Measurements from ENCODE around the gene PPME1. TPM values are rescaled to one million over a fixed set of nuclear protein-coding genes. Genes with fewer than 3 reads are reported as not detected.

Gene PPME1
- total RNA-seq, 1 donor from 2014 or later, result 55.7 TPM

GRCh38 chr11:74288911-74289310 is 117.8 kb downstream of the PPME1 start:
- Histone ChIP-seq H2AFZ (replicated peaks) (no peak overlapping the region), H3F3A (ENCODE audit: low read depth) (no peaks in the 10 kb centered on the region), H3K4me3 (no peak overlapping the region), H3K79me2 (ENCODE audit: low read depth) (no peaks in the 10 kb centered on the region), H3K27me3 (no peaks in the 10 kb centered on the region), H3K36me3 (no peaks in the 10 kb centered on the region), H3K27ac (no peak overlapping the region), H3K4me2 (no peak overlapping the region), H3K9me3 (ENCODE audit: low read depth) (no peaks in the 10 kb centered on the region), H4K20me1 (ENCODE audit: low read depth) (no peaks in the 10 kb centered on the region), H3K9ac (no peak overlapping the region), H3K4me1 (no peaks in the 10 kb centered on the region)
- TF ChIP-seq CTCF (IDR thresholded peaks at IDR 0.05) (no peak), EZH2phosphoT487 (IDR thresholded peaks at IDR 0.05) (no peak), EZH2 (IDR thresholded peaks at IDR 0.05) (no peak)
- H3K27ac Mint-ChIP-seq, result no peak overlapping the region
- no peaks in the 10 kb centered on the region for H3K27me3 Mint-ChIP-seq (ENCODE audit: insufficient read depth, low read depth)
- H3K9me3 Mint-ChIP-seq, result no peaks in the 10 kb centered on the region
- H3K4me3 Mint-ChIP-seq, result no peak overlapping the region
- DNase-seq (ENCODE audit: low spot score), result no peak
- H3K36me3 Mint-ChIP-seq, result no peaks in the 10 kb centered on the region
- no peaks in the 10 kb centered on the region for H3K4me1 Mint-ChIP-seq

- H3K4me2 ChIP-seq, result no peak overlapping the region
- Mint-ChIP-seq H3K27me3 (ENCODE audit: insufficient read depth, low read depth) (peaks cover 3% of the 10 kb centered on the region), H3K27ac (no peak overlapping the region), H3K4me3 (no peak overlapping the region), H3K4me1 (no peaks in the 10 kb centered on the region), H3K36me3 (no peaks in the 10 kb centered on the region), H3K9me3 (no peaks in the 10 kb centered on the region)
- no peaks in the 10 kb centered on the region for H3K27me3 ChIP-seq
- H3K4me1 ChIP-seq, result no peaks in the 10 kb centered on the region
- no peak overlapping the region for H2AFZ ChIP-seq (replicated peaks)
- TF ChIP-seq CTCF (IDR thresholded peaks at IDR 0.05), result no peak
- no peak for TF ChIP-seq EZH2 (IDR thresholded peaks at IDR 0.05)
- no peak for TF ChIP-seq EZH2phosphoT487 (IDR thresholded peaks at IDR 0.05)
- H3K36me3 ChIP-seq, result no peaks in the 10 kb centered on the region
- no peak overlapping the region for H3K9ac ChIP-seq
- H3K9me3 ChIP-seq (ENCODE audit: low read depth), result no peaks in the 10 kb centered on the region
- no peak overlapping the region for H3K4me3 ChIP-seq
- no peaks in the 10 kb centered on the region for H4K20me1 ChIP-seq (ENCODE audit: low read depth)
- no peaks in the 10 kb centered on the region for H3K79me2 ChIP-seq (ENCODE audit: low read depth)
- DNase-seq (ENCODE audit: low spot score), result no peak
- no peak overlapping the region for H3K27ac ChIP-seq
- no peaks in the 10 kb centered on the region for H3F3A ChIP-seq (ENCODE audit: low read depth)
These were observed 126.4 kb downstream of the PPME1 start for GRCh38 chr11:74297484-74297883.

- Mint-ChIP-seq H3K27ac (no peak overlapping the region), H3K27me3 (ENCODE audit: insufficient read depth, low read depth) (peaks cover 3% of the 10 kb centered on the region), H3K36me3 (no peaks in the 10 kb centered on the region), H3K4me1 (no peaks in the 10 kb centered on the region), H3K9me3 (no peaks in the 10 kb centered on the region), H3K4me3 (no peak overlapping the region)
- H3K4me2 ChIP-seq, result no peak overlapping the region
- H3K36me3 ChIP-seq, result no peaks in the 10 kb centered on the region
- no peaks in the 10 kb centered on the region for H4K20me1 ChIP-seq (ENCODE audit: low read depth)
- no peak for DNase-seq (ENCODE audit: low spot score)
- no peaks in the 10 kb centered on the region for H3K79me2 ChIP-seq (ENCODE audit: low read depth)
- TF ChIP-seq EZH2 (IDR thresholded peaks at IDR 0.05) (no peak), CTCF (IDR thresholded peaks at IDR 0.05) (no peak), EZH2phosphoT487 (IDR thresholded peaks at IDR 0.05) (no peak)
- no peaks in the 10 kb centered on the region for H3K27me3 ChIP-seq
- H3K9me3 ChIP-seq (ENCODE audit: low read depth), result no peaks in the 10 kb centered on the region
- no peak overlapping the region for H3K9ac ChIP-seq
- no peak overlapping the region for H3K4me3 ChIP-seq
- no peak overlapping the region for H2AFZ ChIP-seq (replicated peaks)
- H3K4me1 ChIP-seq, result no peaks in the 10 kb centered on the region
- H3F3A ChIP-seq (ENCODE audit: low read depth), result no peaks in the 10 kb centered on the region
- no peak overlapping the region for H3K27ac ChIP-seq
These were observed 127.9 kb downstream of the PPME1 start for GRCh38 chr11:74299015-74299414.

Small RNA genes lying within 50 kb of the gene (small RNA-seq; reads per million reads assigned to genes)
- gene AP002392.1 (not detected), gene RF00409 (not detected)

Other genes with a start within 250 kb of the PPME1 start
- gene DNAJB13, start 220.3 kb upstream of the PPME1 start, total RNA-seq (ENCODE audit: low replicate concordance), result 0.28 TPM in 1 of 2 replicates, not detected in the other
- gene UCP2, start 188.4 kb upstream of the PPME1 start, total RNA-seq (ENCODE audit: low replicate concordance), result 69.2 and 88.1 TPM in 2 replicates
- gene UCP3, start 162.2 kb upstream of the PPME1 start, total RNA-seq (ENCODE audit: low replicate concordance), result 1.5 TPM in 1 of 2 replicates, not detected in the other
- gene C2CD3, start 287 bp upstream of the PPME1 start, total RNA-seq (ENCODE audit: low replicate concordance), result 19.6 and 25.2 TPM in 2 replicates
- gene P4HA3, start 140.4 kb downstream of the PPME1 start, total RNA-seq (ENCODE audit: low replicate concordance), result not detected in 2 replicates
- gene PGM2L1, start 227.1 kb downstream of the PPME1 start, total RNA-seq (ENCODE audit: low replicate concordance), result 12.3 and 15.9 TPM in 2 replicates

All from neural progenitor cell (in vitro differentiated cells).